ENCODE measurements around the gene ANAPC16. TPM values are rescaled to one million over a fixed set of nuclear protein-coding genes. Genes with fewer than 3 reads are reported as not detected.
A peak's percentile ranks its signal among the peaks of the same experiment; 100 is the strongest.

ANAPC16 gene
- total RNA-seq, 1 experiment from 2014 or later = 110 TPM

DNA sequence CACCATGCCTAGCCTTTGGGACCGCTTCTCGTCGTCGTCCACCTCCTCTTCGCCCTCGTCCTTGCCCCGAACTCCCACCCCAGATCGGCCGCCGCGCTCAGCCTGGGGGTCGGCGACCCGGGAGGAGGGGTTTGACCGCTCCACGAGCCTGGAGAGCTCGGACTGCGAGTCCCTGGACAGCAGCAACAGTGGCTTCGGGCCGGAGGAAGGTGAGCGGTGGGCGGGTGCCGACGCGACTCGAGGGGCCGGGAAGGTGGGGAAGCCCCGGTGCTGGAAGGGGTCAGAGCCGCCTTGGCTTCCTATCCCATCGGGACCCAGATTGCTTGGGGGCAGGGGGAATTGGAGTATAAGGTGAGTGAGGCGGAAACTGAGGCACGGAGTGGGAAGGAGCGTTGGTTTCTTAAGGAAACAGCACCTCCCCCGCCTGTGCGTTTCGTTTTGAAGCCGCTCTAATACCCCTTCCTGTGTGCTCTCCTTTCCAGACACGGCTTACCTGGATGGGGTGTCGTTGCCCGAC lies 58.5 kb downstream of the ANAPC16 start:
- POLR2A ChIA-PET = interaction anchor here (0.6 to 12.8 kb wide), 26 partner anchors 13 to 318 kb away, joined by 3 to 902 read pairs (median 8); partner anchors contain the start of genes ANAPC16, ASCC1 and DNAJB12
- H3K27me3 Mint-ChIP-seq (ENCODE audit: insufficient read depth, unreplicated experiment) = no peaks in the 10 kb centered on the region
- TSS peak; percentile 74 for BruUV-seq (replicated peaks)
- peaks cover 38% of the 10 kb centered on the region for H3K4me1 Mint-ChIP-seq (ENCODE audit: insufficient read depth, unreplicated experiment)
- TF ChIP-seq, protein P1, sequence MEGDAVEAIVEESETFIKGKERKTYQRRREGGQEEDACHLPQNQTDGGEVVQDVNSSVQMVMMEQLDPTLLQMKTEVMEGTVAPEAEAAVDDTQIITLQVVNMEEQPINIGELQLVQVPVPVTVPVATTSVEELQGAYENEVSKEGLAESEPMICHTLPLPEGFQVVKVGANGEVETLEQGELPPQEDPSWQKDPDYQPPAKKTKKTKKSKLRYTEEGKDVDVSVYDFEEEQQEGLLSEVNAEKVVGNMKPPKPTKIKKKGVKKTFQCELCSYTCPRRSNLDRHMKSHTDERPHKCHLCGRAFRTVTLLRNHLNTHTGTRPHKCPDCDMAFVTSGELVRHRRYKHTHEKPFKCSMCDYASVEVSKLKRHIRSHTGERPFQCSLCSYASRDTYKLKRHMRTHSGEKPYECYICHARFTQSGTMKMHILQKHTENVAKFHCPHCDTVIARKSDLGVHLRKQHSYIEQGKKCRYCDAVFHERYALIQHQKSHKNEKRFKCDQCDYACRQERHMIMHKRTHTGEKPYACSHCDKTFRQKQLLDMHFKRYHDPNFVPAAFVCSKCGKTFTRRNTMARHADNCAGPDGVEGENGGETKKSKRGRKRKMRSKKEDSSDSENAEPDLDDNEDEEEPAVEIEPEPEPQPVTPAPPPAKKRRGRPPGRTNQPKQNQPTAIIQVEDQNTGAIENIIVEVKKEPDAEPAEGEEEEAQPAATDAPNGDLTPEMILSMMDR (IDR thresholded peaks at IDR 0.05; ENCODE audit: unreplicated experiment) = no peak
- peak; percentile 27 for DNase-seq (ENCODE audit: unreplicated experiment)
- H3K36me3 Mint-ChIP-seq (ENCODE audit: insufficient read depth, unreplicated experiment) = peaks cover 39% of the 10 kb centered on the region
- CTCF ChIA-PET = interaction anchor here (0.7 to 5.3 kb wide), 15 partner anchors 11 to 318 kb away, joined by 3 to 68 read pairs (median 7); no protein-coding TSS in a partner anchor
- peak overlapping the region; percentile 92 for H3K27ac Mint-ChIP-seq (ENCODE audit: low read depth, unreplicated experiment)
- no peaks in the 10 kb centered on the region for H3K9me3 Mint-ChIP-seq (ENCODE audit: unreplicated experiment)
- intact Hi-C loops (cut with micrococcal nuclease) = no loop called here
- peak overlapping the region; percentile 81 for H3K4me3 Mint-ChIP-seq (ENCODE audit: unreplicated experiment)

DNA sequence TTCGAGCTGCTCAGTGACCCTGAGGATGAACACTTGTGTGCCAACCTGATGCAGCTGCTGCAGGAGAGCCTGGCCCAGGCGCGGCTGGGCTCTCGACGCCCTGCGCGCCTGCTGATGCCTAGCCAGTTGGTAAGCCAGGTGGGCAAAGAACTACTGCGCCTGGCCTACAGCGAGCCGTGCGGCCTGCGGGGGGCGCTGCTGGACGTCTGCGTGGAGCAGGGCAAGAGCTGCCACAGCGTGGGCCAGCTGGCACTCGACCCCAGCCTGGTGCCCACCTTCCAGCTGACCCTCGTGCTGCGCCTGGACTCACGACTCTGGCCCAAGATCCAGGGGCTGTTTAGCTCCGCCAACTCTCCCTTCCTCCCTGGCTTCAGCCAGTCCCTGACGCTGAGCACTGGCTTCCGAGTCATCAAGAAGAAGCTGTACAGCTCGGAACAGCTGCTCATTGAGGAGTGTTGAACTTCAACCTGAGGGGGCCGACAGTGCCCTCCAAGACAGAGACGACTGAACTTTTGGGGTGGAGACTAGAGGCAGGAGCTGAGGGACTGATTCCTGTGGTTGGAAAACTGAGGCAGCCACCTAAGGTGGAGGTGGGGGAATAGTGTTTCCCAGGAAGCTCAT lies 59.0 kb downstream of the ANAPC16 start:
- H3K4me1 Mint-ChIP-seq (ENCODE audit: insufficient read depth, unreplicated experiment) = peaks cover 38% of the 10 kb centered on the region
- H3K27me3 Mint-ChIP-seq (ENCODE audit: insufficient read depth, unreplicated experiment) = no peaks in the 10 kb centered on the region
- peak; percentile 42 for DNase-seq (ENCODE audit: unreplicated experiment)
- peak overlapping the region; percentile 75 for H3K27ac Mint-ChIP-seq (ENCODE audit: low read depth, unreplicated experiment)
- ChIA-PET POLR2A (interaction anchor here (0.5 to 12.8 kb wide), 23 partner anchors 17 to 837 kb away, joined by 3 to 902 read pairs (median 6); partner anchors contain the start of genes ANAPC16, ASCC1, DNAJB12 and PSAP), CTCF (interaction anchor here (0.5 to 5.3 kb wide), 26 partner anchors 9 to 601 kb away, joined by 3 to 68 read pairs (median 4); no protein-coding TSS in a partner anchor)
- H3K9me3 Mint-ChIP-seq (ENCODE audit: unreplicated experiment) = no peaks in the 10 kb centered on the region
- BruUV-seq (replicated peaks) = no TSS peak
- intact Hi-C loops (cut with micrococcal nuclease) = no loop called here
- TF ChIP-seq, protein P1 (IDR thresholded peaks at IDR 0.05; ENCODE audit: unreplicated experiment) = peak; percentile 66
- peak overlapping the region; percentile 81 for H3K4me3 Mint-ChIP-seq (ENCODE audit: unreplicated experiment)
- peaks cover 39% of the 10 kb centered on the region for H3K36me3 Mint-ChIP-seq (ENCODE audit: insufficient read depth, unreplicated experiment)

DNA sequence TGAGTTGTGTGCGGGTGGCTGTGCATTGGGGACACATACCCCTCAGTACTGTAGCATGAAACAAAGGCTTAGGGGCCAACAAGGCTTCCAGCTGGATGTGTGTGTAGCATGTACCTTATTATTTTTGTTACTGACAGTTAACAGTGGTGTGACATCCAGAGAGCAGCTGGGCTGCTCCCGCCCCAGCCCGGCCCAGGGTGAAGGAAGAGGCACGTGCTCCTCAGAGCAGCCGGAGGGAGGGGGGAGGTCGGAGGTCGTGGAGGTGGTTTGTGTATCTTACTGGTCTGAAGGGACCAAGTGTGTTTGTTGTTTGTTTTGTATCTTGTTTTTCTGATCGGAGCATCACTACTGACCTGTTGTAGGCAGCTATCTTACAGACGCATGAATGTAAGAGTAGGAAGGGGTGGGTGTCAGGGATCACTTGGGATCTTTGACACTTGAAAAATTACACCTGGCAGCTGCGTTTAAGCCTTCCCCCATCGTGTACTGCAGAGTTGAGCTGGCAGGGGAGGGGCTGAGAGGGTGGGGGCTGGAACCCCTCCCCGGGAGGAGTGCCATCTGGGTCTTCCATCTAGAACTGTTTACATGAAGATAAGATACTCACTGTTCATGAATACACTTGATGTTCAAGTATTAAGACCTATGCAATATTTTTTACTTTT lies 59.7 kb downstream of the ANAPC16 start:
- Mint-ChIP-seq H3K9me3 (ENCODE audit: unreplicated experiment) (no peaks in the 10 kb centered on the region), H3K27ac (ENCODE audit: low read depth, unreplicated experiment) (peak overlapping the region; percentile 75), H3K27me3 (ENCODE audit: insufficient read depth, unreplicated experiment) (no peaks in the 10 kb centered on the region), H3K4me1 (ENCODE audit: insufficient read depth, unreplicated experiment) (peaks cover 34% of the 10 kb centered on the region), H3K36me3 (ENCODE audit: insufficient read depth, unreplicated experiment) (peaks cover 39% of the 10 kb centered on the region), H3K4me3 (ENCODE audit: unreplicated experiment) (peak overlapping the region; percentile 81)
- CTCF ChIA-PET = interaction anchor here (0.5 to 5.3 kb wide), 27 partner anchors 8 to 600 kb away, joined by 3 to 68 read pairs (median 4); no protein-coding TSS in a partner anchor
- no peak for DNase-seq (ENCODE audit: unreplicated experiment)
- POLR2A ChIA-PET = interaction anchor here (0.5 to 12.8 kb wide), 23 partner anchors 16 to 837 kb away, joined by 3 to 902 read pairs (median 5); partner anchors contain the start of genes ANAPC16, ASCC1, DNAJB12 and PSAP
- intact Hi-C loops (cut with micrococcal nuclease) = no loop called here
- BruUV-seq (replicated peaks) = no TSS peak
- TF ChIP-seq, protein P1 (IDR thresholded peaks at IDR 0.05; ENCODE audit: unreplicated experiment) = no peak

DNA sequence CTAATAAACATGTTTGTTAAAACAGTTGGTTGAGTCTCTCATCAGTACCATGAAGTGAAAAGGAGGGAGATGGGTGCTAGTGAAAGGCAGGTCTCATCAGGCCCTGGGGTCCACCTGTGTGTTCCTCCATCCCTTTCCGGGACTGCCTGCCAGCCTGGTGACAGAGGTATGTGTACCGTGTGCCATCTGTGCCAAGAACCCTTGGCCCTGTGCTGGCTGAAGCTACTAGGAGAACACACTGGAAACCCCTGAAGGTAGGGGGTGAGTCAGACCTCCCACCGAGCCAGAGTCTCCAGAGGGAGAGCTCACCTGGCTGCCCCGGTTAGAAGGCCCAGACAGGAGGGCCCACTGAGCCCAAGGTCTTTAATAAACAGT lies 60.2 kb downstream of the ANAPC16 start:
- ChIA-PET CTCF (interaction anchor here (0.5 to 5.3 kb wide), 11 partner anchors 8 to 137 kb away, joined by 3 to 68 read pairs (median 9); no protein-coding TSS in a partner anchor), POLR2A (interaction anchor here (0.8 to 12.8 kb wide), 17 partner anchors 11 to 425 kb away, joined by 3 to 902 read pairs (median 5); partner anchors contain the start of genes ANAPC16, ASCC1, DNAJB12 and PSAP)
- peak; percentile 85 for DNase-seq (ENCODE audit: unreplicated experiment)
- no peaks in the 10 kb centered on the region for H3K9me3 Mint-ChIP-seq (ENCODE audit: unreplicated experiment)
- H3K36me3 Mint-ChIP-seq (ENCODE audit: insufficient read depth, unreplicated experiment) = peaks cover 39% of the 10 kb centered on the region
- peak overlapping the region; percentile 81 for H3K4me3 Mint-ChIP-seq (ENCODE audit: unreplicated experiment)
- H3K4me1 Mint-ChIP-seq (ENCODE audit: insufficient read depth, unreplicated experiment) = peaks cover 29% of the 10 kb centered on the region
- no TSS peak for BruUV-seq (replicated peaks)
- no peaks in the 10 kb centered on the region for H3K27me3 Mint-ChIP-seq (ENCODE audit: insufficient read depth, unreplicated experiment)
- H3K27ac Mint-ChIP-seq (ENCODE audit: low read depth, unreplicated experiment) = peak overlapping the region; percentile 75
- intact Hi-C loops (cut with micrococcal nuclease) = no loop called here
- TF ChIP-seq, protein P1 (IDR thresholded peaks at IDR 0.05; ENCODE audit: unreplicated experiment) = no peak
